Measurements from ENCODE around the gene KTI12.

DNA sequence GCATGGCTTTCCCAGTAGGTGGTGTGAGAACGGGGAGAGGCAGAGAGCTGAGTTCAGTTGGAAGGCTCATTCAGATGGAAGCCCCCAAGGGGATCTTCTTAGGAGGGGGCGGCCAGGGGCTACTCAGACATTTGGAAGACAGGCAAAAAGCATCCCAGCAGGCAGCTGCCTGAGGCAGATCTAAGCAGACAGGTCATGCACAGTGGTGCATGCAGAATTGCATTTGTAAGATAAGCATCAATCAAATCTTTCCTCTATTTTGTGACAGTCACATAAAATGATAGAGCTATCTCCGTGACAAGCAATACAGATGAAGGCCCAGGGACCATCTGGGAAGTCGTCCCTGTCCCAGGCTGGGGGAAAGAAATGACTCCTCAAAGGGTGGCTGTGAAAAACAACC is 46.9 kb downstream of the KTI12 start:
- TF ChIP-seq, protein P1, sequence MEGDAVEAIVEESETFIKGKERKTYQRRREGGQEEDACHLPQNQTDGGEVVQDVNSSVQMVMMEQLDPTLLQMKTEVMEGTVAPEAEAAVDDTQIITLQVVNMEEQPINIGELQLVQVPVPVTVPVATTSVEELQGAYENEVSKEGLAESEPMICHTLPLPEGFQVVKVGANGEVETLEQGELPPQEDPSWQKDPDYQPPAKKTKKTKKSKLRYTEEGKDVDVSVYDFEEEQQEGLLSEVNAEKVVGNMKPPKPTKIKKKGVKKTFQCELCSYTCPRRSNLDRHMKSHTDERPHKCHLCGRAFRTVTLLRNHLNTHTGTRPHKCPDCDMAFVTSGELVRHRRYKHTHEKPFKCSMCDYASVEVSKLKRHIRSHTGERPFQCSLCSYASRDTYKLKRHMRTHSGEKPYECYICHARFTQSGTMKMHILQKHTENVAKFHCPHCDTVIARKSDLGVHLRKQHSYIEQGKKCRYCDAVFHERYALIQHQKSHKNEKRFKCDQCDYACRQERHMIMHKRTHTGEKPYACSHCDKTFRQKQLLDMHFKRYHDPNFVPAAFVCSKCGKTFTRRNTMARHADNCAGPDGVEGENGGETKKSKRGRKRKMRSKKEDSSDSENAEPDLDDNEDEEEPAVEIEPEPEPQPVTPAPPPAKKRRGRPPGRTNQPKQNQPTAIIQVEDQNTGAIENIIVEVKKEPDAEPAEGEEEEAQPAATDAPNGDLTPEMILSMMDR (IDR thresholded peaks at IDR 0.05; ENCODE audit: insufficient read depth, low read length, poor library complexity, severe bottlenecking), result no peak
- no peak for TF ChIP-seq EZH2phosphoT487 (conservative IDR thresholded peaks at IDR 0.05; ENCODE audit: low read length)

Data from SU-DHL-6 (cell line).